ENCODE data around the gene JUP.

Gene JUP

DNA sequence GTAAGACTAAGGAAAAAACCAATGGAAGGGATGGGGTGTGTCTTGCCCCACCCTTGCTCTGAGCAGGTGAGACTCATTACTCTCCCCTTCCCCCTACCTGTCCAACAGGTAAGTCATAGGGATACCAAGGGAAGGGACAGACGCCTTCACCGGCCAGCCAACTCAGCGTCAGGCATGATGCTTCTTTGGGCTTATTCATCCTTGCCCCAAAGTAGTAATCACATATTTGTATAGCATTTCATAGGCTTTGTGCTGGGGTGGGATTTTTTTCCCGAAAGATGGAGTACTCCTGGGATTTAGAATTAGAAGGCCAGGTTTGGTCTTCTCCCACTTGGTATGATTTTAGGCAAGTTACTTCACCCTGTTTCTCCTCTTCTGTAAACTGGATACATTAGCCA lies 509 bp upstream of the JUP start:
- WGBS = 10% methylated on average over 2 of the region's 4 CpGs
- H2BK12ac ChIP-seq (ENCODE audit: low read length in 2 of 2) = no peak overlapping the region
- no peak overlapping the region for H2AK5ac ChIP-seq (ENCODE audit: low read length, severe bottlenecking)
- H3K4me2 ChIP-seq (ENCODE audit: low read length, poor library complexity, severe bottlenecking) = no peak overlapping the region
- peaks cover 0 to 15% of the 10 kb centered on the region in 2 experiments for H3K36me3 ChIP-seq (ENCODE audit: control insufficient read depth in 1 of 2, insufficient read depth in 2 of 2, low read depth in 1 of 2, low read length in 2 of 2)
- no peak overlapping the region for H2BK5ac ChIP-seq (ENCODE audit: low read depth, low read length, poor library complexity, severe bottlenecking)
- H3K4ac ChIP-seq (ENCODE audit: low read depth in 1 of 2, low read length in 2 of 2) = no peak overlapping the region
- no peak for DNase-seq
- no peak overlapping the region for H3K27ac ChIP-seq (ENCODE audit: low read length, poor library complexity, severe bottlenecking)
- H3K79me1 ChIP-seq (replicated peaks; ENCODE audit: low read length, poor library complexity, severe bottlenecking) = peaks cover 2% of the 10 kb centered on the region
- no peak overlapping the region for H2BK120ac ChIP-seq (ENCODE audit: low read depth, low read length)
- H3K14ac ChIP-seq (ENCODE audit: low read length in 2 of 2) = no peak overlapping the region
- no peak overlapping the region for H2AFZ ChIP-seq (ENCODE audit: low read depth, low read length)
- no peaks in the 10 kb centered on the region for H3K9me3 ChIP-seq (ENCODE audit: control insufficient read depth, low read length)
- H3K9ac ChIP-seq (ENCODE audit: low read length) = no peak overlapping the region
- H3K4me1 ChIP-seq (ENCODE audit: control insufficient read depth, insufficient read depth, low read depth, low read length) = peaks cover 19% of the 10 kb centered on the region
- no peak overlapping the region for H2BK15ac ChIP-seq (ENCODE audit: low read depth, poor library complexity, severe bottlenecking)
- no peak overlapping the region for H3K23ac ChIP-seq (ENCODE audit: low read length in 2 of 2)
- no peak overlapping the region for H3K18ac ChIP-seq (ENCODE audit: low read depth in 1 of 2, low read length in 2 of 2)
- H3K27me3 ChIP-seq (ENCODE audit: control insufficient read depth in 1 of 2, insufficient read depth in 1 of 2, low read length in 2 of 2) = peaks cover 0 to 38% of the 10 kb centered on the region in 2 experiments
- H4K91ac ChIP-seq (ENCODE audit: low read length) = no peak overlapping the region
- H4K8ac ChIP-seq (ENCODE audit: low read length) = no peak overlapping the region
- H3K4me3 ChIP-seq (ENCODE audit: insufficient read depth in 1 of 2, low read depth in 1 of 2, low read length in 2 of 2) = no peak overlapping the region

- Histone ChIP-seq H4K91ac (ENCODE audit: low read length) (peak overlapping the region; percentile 79), H2AFZ (ENCODE audit: low read depth, low read length) (no peak overlapping the region), H3K27me3 (ENCODE audit: control insufficient read depth in 1 of 2, insufficient read depth in 1 of 2, low read length in 2 of 2) (peaks cover 0 to 39% of the 10 kb centered on the region in 2 experiments), H3K27ac (ENCODE audit: low read length, poor library complexity, severe bottlenecking) (peak overlapping the region; percentile 88), H4K8ac (ENCODE audit: low read length) (peak overlapping the region; percentile 79), H2AK5ac (ENCODE audit: low read length, severe bottlenecking) (peak overlapping the region; percentile 94), H2BK12ac (ENCODE audit: low read length in 2 of 2) (peak overlapping the region in 1 of 2 experiments; percentile 75), H3K36me3 (ENCODE audit: control insufficient read depth in 1 of 2, insufficient read depth in 2 of 2, low read depth in 1 of 2, low read length in 2 of 2) (peaks cover 0 to 25% of the 10 kb centered on the region in 2 experiments), H3K79me1 (replicated peaks; ENCODE audit: low read length, poor library complexity, severe bottlenecking) (no peaks in the 10 kb centered on the region), H3K4me3 (ENCODE audit: insufficient read depth in 1 of 2, low read depth in 1 of 2, low read length in 2 of 2) (peak overlapping the region; percentile 71 to 96), H3K4me2 (ENCODE audit: low read length, poor library complexity, severe bottlenecking) (peak overlapping the region; percentile 87), H3K18ac (ENCODE audit: low read depth in 1 of 2, low read length in 2 of 2) (peak overlapping the region; percentile 78 to 96), H3K14ac (ENCODE audit: low read length in 2 of 2) (peak overlapping the region in 1 of 2 experiments; percentile 95), H3K23ac (ENCODE audit: low read length in 2 of 2) (peak overlapping the region in 1 of 2 experiments; percentile 81), H3K4me1 (ENCODE audit: control insufficient read depth, insufficient read depth, low read depth, low read length) (peaks cover 24% of the 10 kb centered on the region), H3K9me3 (ENCODE audit: control insufficient read depth, low read length) (no peaks in the 10 kb centered on the region), H3K4ac (ENCODE audit: low read depth in 1 of 2, low read length in 2 of 2) (peak overlapping the region; percentile 61 to 98), H3K9ac (ENCODE audit: low read length) (peak overlapping the region; percentile 36), H2BK5ac (ENCODE audit: low read depth, low read length, poor library complexity, severe bottlenecking) (peak overlapping the region; percentile 89), H2BK15ac (ENCODE audit: low read depth, poor library complexity, severe bottlenecking) (peak overlapping the region; percentile 91), H2BK120ac (ENCODE audit: low read depth, low read length) (peak overlapping the region; percentile 64)
- WGBS = under 1% methylated on average over 22 of the region's 22 CpGs
- no peak for DNase-seq
Measured at GRCh38 chr17:41785859-41786226, 668 bp downstream of the JUP start.

DNA sequence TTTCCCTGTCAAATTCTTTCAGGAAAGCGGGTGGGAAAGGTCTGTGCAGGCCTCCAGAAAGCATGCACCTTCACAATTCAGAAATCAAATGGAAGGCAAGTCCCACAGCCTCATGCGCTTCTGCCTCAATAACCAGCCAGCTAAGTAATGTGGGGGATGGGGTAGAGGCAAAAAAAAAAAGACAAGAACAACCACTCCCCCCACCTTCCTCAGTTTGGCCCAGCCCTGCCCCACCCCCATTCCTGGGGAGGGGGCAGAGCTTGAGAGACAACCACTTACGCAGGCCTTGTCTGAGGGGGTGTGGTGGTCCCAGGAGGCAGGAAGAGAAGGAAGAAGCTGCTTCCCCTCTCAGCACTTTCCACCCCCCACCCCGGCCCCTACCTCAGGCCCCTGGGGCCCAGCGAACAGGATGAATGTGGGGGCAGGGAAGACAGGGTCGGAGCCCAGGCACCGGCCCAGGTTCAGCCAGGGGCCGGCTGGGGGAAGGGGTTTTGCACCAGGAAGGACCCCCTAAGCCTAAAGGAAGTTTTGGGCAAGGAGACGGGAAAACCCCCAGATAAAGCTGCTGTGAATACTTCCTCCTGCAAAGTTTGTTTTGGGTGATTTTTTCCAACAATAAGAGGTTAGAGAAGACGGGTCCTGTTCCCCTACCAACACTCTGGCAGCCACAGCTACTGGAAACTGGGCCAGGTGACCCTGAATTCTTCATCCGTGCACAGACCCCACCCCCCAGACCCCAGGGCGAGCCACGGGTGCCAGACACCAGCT lies 1.2 kb downstream of the JUP start:
- WGBS = 0% methylated on average over 10 of the region's 13 CpGs
- no peak overlapping the region for H2AFZ ChIP-seq (ENCODE audit: low read depth, low read length)
- peak overlapping the region; percentile 71 to 96 for H3K4me3 ChIP-seq (ENCODE audit: insufficient read depth in 1 of 2, low read depth in 1 of 2, low read length in 2 of 2)
- peak overlapping the region; percentile 90 for H2BK5ac ChIP-seq (ENCODE audit: low read depth, low read length, poor library complexity, severe bottlenecking)
- no peaks in the 10 kb centered on the region for H3K79me1 ChIP-seq (replicated peaks; ENCODE audit: low read length, poor library complexity, severe bottlenecking)
- peak overlapping the region; percentile 94 for H2AK5ac ChIP-seq (ENCODE audit: low read length, severe bottlenecking)
- peak; percentile 54 for DNase-seq
- H4K91ac ChIP-seq (ENCODE audit: low read length) = peak overlapping the region; percentile 79
- peak overlapping the region; percentile 79 for H4K8ac ChIP-seq (ENCODE audit: low read length)
- no peak overlapping the region for H2BK12ac ChIP-seq (ENCODE audit: low read length in 2 of 2)
- H3K36me3 ChIP-seq (ENCODE audit: control insufficient read depth in 1 of 2, insufficient read depth in 2 of 2, low read depth in 1 of 2, low read length in 2 of 2) = peaks cover 0 to 26% of the 10 kb centered on the region in 2 experiments
- peak overlapping the region in 1 of 2 experiments; percentile 81 for H3K23ac ChIP-seq (ENCODE audit: low read length in 2 of 2)
- peak overlapping the region; percentile 91 for H2BK15ac ChIP-seq (ENCODE audit: low read depth, poor library complexity, severe bottlenecking)
- H3K9me3 ChIP-seq (ENCODE audit: control insufficient read depth, low read length) = no peaks in the 10 kb centered on the region
- H3K9ac ChIP-seq (ENCODE audit: low read length) = peak overlapping the region; percentile 36
- H3K18ac ChIP-seq (ENCODE audit: low read depth in 1 of 2, low read length in 2 of 2) = peak overlapping the region; percentile 82 to 96
- H3K27ac ChIP-seq (ENCODE audit: low read length, poor library complexity, severe bottlenecking) = peak overlapping the region; percentile 88
- peaks cover 0 to 39% of the 10 kb centered on the region in 2 experiments for H3K27me3 ChIP-seq (ENCODE audit: control insufficient read depth in 1 of 2, insufficient read depth in 1 of 2, low read length in 2 of 2)
- H3K4ac ChIP-seq (ENCODE audit: low read depth in 1 of 2, low read length in 2 of 2) = peak overlapping the region; percentile 46 to 98
- H3K4me1 ChIP-seq (ENCODE audit: control insufficient read depth, insufficient read depth, low read depth, low read length) = peaks cover 24% of the 10 kb centered on the region
- peak overlapping the region in 1 of 2 experiments; percentile 95 for H3K14ac ChIP-seq (ENCODE audit: low read length in 2 of 2)
- peak overlapping the region; percentile 71 for H2BK120ac ChIP-seq (ENCODE audit: low read depth, low read length)
- peak overlapping the region; percentile 87 for H3K4me2 ChIP-seq (ENCODE audit: low read length, poor library complexity, severe bottlenecking)

GRCh38 chr17:41784207-41784744 lies 2.2 kb downstream of the JUP start:
- Histone ChIP-seq H4K8ac (ENCODE audit: low read length) (no peak overlapping the region), H2BK15ac (ENCODE audit: low read depth, poor library complexity, severe bottlenecking) (no peak overlapping the region), H3K18ac (ENCODE audit: low read depth in 1 of 2, low read length in 2 of 2) (peak overlapping the region in 1 of 2 experiments; percentile 16), H2BK120ac (ENCODE audit: low read depth, low read length) (peak overlapping the region; percentile 71), H3K27ac (ENCODE audit: low read length, poor library complexity, severe bottlenecking) (peak overlapping the region; percentile 88), H3K9me3 (ENCODE audit: control insufficient read depth, low read length) (no peaks in the 10 kb centered on the region), H3K23ac (ENCODE audit: low read length in 2 of 2) (no peak overlapping the region), H2AK5ac (ENCODE audit: low read length, severe bottlenecking) (peak overlapping the region; percentile 86), H3K14ac (ENCODE audit: low read length in 2 of 2) (no peak overlapping the region), H3K4me1 (ENCODE audit: control insufficient read depth, insufficient read depth, low read depth, low read length) (peaks cover 31% of the 10 kb centered on the region), H4K91ac (ENCODE audit: low read length) (no peak overlapping the region), H2BK5ac (ENCODE audit: low read depth, low read length, poor library complexity, severe bottlenecking) (peak overlapping the region; percentile 90), H2AFZ (ENCODE audit: low read depth, low read length) (no peak overlapping the region), H3K36me3 (ENCODE audit: control insufficient read depth in 1 of 2, insufficient read depth in 2 of 2, low read depth in 1 of 2, low read length in 2 of 2) (peaks cover 0 to 32% of the 10 kb centered on the region in 2 experiments), H3K9ac (ENCODE audit: low read length) (no peak overlapping the region), H3K4ac (ENCODE audit: low read depth in 1 of 2, low read length in 2 of 2) (no peak overlapping the region), H3K79me1 (replicated peaks; ENCODE audit: low read length, poor library complexity, severe bottlenecking) (no peaks in the 10 kb centered on the region), H2BK12ac (ENCODE audit: low read length in 2 of 2) (no peak overlapping the region), H3K27me3 (ENCODE audit: control insufficient read depth in 1 of 2, insufficient read depth in 1 of 2, low read length in 2 of 2) (peaks cover 0 to 33% of the 10 kb centered on the region in 2 experiments), H3K4me2 (ENCODE audit: low read length, poor library complexity, severe bottlenecking) (peak overlapping the region; percentile 87), H3K4me3 (ENCODE audit: insufficient read depth in 1 of 2, low read depth in 1 of 2, low read length in 2 of 2) (peak overlapping the region in 1 of 2 experiments; percentile 96)
- DNase-seq = peak; percentile 60
- 10% methylated on average over 4 of the region's 6 CpGs for WGBS
